NCI-H2171 treated with DMSO at 0.1 percent for 48 hours (cell line): Measurements from ENCODE around the gene BANK1.
A peak's percentile ranks its signal among the peaks of the same experiment; 100 is the strongest.
"Not testable (repeated sequence)": the region's sequence is repeated elsewhere in the genome, so short reads cannot be mapped to it uniquely, and the experiment has no call there.

Source experiments
- DNase-seq: peaks from one replicate; lab custom pipeline; 2025; lab: John Stamatoyannopoulos, UW

The BANK1 gene

DNA sequence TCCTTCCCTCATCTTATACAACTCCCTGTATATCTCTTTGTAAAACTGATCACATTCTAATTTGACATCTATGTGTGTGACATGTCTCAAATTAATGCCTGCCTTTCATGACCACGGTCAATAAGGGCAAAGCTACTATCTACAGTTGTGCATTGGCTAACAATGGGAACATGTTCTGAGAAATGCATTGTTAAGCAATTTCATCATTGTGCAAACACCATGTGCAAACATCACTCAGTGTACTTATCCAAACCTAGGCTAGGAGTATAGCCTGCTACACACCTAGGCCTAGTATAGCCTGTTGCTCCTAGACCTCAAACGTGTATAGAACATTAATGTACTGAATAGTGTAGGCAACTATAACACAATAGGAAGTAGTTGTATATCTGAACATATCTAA lies 95.0 kb downstream of the BANK1 start:
- DNase-seq = no peak

DNA sequence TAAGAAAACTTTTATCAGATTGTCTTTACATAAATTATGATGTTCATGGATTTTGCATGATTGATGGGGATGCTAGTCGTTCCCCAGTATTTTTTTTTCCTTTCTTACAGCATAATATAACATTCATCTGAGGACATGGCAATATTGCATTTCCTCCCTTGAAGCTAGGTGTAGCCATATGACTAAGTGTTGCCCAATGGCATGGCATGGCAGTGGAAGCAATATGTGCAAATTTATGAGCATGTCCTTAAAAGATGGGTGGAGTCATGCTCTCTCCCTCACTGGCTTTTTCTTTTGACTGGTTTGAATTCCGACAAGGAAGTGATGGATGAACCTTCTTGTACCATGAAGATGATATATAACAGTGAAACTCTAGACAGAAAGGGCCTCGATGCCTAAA lies 96.3 kb downstream of the BANK1 start:
- DNase-seq = no peak

DNA sequence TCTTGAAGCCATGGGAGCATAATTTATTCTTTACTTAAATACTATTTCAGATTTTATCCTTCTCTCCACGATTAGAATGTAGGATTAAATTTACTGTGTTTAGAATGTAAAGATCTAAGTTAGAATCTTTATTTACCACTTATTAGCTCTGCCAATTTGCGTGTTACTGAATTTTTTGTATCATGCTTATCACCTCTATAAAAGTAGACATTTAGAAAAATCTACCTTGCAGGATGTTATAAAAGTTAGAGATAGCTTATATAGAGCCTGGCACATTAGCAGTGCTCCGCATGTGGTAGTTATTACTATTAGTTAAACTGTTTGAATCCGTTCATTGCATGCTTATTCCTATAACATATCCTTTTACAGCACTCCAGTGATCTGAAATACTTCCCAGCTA lies 97.9 kb downstream of the BANK1 start:
- no peak for DNase-seq

DNA sequence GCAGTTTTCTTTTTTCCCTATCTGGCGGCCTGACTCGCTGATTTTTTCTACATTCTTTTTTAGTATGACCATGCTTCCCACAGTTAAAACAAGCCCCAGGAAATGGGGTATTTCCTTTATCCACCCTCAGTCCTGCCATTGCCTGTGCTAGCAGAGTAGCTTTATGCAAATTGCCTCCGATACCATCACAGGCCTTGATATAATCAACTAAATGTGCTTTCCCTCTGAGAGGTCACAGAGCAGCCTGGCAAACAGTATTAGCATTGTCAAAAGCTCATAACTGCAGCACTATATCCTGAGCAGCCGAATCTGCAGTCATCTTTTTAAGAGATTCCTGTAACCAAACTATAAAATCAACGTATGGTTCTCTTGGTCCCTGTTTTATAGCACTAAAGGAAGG lies 115.0 kb downstream of the BANK1 start:
- DNase-seq = not testable (repeated sequence)

DNA sequence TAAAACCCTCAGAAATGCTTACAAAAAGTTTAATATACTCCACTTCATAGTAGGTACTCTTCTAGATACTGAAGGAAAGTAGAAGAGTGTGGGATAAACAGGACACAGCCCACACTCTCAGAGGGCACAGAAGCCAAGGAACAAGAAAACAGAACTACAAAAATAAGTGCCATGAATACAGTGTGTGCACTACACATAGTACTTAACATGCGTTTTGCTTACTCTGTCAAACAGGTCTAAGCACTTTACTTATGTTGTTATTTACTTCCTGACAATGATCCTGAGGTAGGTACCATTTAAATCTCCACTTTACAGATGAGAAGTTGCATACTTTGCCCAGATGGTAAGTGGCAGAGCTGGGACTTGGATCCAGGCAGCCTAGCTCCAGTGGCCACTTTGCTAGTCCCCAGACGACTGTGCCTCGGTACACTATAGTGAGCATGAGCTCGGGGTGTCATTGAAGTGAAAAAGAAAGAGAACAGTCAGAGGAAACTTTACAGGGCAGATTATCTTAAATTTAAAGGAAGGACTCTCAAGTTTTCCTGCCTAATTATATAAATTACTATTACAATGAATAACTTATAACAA lies 120.3 kb downstream of the BANK1 start:
- no peak for DNase-seq

DNA sequence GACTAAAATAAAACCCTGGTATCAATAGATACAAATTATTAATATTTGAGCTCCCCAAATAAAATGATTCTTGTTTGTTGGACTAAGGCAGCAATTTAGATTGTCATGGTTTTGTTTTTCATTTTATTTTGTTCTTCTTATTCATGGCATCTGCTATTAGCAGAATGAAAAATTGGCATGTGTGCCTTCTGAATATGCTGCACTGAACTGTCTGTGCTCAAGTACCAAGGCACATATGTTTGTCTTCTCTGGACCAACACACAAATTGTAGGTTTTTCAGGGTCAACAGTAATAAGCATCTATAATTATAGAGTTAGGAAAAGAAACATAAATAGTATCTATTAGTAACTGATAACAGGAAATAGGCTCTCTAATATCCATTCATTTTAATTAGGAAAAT lies 121.1 kb downstream of the BANK1 start:
- no peak for DNase-seq

DNA sequence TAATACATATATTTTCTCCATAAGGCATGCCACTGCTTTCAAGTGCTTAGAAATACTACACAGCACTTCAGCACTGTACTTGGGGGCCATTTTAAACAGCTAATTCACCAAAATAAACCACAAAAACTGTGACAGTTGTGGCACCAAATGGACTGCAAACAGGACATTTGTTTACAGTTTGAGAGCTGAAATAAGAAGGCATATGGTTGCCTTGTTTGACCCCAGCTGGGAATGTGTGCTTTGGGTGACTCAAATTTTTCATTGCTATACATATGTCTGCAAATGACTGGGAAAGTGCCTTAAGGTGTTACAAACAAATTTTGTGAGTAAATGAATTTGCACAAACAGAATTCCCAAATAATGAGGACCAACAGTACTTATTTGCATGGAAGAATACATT lies 124.2 kb downstream of the BANK1 start:
- DNase-seq = peak; percentile 81

DNA sequence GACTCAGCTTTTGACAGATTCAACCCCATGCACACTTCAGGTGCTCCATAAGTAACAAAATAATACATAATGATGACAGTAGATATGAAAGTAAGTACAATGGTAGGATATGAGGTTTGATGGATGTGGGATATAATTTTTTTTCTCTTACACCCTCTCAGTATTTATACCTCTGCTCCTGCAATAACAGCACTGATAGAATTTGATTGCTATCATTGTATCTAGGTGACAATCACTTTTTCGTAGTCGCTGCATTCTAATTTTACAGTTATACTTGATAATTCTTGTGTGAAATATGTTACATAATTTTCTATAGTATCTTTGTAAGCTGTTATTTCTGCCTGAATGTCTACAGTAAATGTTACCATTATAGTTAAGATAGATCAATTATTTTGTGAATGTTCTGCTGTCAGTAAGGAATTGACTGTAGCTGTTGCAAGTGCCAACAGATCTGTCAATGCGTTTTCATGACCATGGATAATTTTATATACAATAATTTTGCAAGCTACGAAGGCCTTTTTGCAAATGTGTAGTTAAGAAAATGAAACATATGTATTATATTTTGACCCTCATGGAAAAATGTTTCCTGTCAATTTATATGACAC lies 128.9 kb downstream of the BANK1 start:
- DNase-seq = no peak

DNA sequence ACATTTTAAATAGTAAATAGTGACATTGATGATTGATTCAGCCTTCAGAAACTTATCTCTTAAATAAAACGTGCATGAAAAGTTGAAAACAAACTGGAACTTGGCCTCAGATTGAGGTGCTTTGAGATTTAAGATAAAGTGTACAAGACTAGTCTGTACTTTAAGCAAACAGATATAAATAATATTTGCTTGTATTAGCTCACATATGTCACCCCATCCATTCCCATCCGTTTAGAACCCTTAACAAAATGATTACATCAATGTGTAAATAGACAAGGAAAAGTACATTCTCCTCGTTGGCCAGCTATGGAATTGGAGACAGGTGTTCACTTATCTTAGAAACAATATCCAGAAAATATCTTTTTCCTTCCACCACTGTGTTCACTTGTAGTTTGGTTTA lies 130.8 kb downstream of the BANK1 start:
- DNase-seq = no peak

DNA sequence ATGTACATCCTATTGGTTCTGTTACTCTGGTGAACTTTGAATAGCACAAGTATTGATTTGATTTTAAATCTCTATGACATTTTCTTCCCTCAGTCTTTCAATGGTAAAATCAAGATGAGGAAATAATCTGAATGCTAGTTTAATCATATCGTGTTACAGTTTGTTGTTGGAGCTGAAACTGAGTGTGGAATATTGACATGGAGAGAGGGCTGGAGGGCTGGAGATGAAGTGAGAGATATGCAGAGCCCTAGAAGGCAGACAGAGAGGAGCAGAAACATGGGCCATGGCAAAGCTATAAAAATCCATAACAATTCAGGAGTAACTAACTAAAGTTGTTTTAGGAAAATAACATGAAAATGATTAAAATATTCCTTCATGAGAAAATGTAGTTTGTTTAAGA lies 141.1 kb downstream of the BANK1 start:
- DNase-seq = peak; percentile 19

DNA sequence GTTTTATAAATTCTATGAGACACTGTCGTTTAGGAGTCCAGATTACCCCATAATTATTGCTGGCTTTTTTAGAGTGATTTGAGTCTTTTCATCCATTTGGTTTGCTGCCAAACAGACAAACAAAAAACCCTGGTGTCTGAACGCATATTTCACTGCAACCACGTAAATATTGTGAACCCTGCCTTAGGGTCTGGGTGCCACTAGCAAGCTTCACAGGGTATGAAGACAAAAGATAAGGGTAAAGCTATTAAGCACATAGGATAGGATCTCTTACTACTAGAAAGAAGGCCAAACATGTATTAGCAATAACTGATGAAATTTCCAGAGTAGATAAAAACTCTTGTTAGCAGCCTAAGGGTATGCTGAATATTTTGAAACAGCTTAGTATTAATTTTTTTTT lies 143.3 kb downstream of the BANK1 start:
- no peak for DNase-seq

DNA sequence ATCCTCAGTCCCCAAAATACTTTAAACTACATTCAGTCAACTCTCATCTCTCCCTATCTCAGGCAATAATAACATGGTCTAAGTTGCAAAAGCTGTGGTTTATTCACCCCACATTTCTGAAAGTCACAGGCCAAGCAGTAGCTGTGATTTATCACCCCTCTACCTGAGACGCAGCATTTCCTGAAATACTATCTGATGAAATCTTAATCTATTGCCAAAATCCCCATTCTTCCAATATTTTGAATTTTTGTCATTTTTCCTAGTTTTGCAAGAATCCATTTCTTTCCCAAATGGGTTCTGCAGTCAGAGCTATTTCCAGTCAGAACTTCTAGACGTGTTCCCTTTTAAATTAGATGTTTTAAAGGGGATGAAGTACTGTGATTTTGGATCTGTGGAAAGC lies 148.3 kb downstream of the BANK1 start:
- no peak for DNase-seq

DNA sequence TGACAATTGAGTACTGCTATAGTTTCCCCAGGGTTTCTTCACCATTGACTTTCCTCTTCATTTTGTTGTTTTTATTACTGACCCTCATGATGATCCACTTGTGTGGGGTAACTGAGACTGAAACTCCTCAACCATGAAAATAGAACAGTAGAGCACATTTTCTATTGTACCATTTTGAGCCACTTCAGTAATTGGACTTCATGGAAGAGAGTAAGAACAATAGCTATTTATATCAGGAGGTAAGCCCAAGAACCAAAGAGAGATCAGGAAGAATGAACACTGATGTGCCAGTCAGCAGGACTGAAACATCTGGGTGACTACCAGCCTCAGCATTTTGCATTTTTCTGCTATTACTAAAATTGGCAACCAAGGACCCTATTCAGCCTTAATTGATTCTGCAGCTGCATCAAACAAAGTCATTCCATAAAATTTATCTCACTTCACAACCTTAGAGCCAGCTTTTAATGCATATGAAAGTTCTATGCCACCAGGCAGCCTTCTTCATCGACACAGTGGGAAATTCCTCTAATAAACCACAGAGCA lies 151.4 kb downstream of the BANK1 start:
- no peak for DNase-seq

DNA sequence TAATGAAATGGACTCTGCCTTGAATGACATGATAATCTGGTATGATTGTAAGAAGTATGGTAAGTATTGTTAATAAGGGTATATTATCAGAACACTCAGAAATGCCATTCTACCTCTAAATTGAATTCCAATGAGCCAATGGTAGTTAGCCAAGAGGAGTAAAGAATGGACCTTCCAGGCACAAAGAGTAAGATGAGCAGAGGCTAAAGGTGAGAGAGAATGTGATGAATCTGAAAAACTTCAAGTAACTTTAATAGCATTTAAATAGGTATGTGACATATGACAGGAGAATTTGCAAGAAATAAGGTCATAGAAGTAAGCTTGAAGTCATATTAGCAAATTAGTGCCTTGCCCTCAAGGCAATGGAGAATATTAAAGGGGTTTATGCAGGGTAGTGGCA lies 152.4 kb downstream of the BANK1 start:
- DNase-seq = no peak

DNA sequence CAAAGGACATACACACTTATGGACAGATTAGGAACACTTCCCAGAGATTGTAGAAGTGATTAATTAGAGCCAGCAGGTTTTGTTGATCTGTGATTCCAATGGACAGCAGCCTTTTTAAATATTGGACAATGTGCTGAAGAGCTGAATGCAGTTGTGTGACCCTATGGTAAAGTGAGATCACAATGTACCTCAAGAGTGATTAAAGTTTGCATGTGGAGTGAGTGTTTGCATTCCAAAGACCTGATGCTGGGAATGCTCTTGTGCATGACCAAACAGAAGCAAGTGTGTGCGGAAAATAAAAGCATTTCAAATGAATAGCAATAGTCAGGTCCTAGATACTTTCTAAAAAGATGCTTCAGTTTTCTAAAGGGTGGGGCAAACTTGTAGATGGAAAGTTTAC lies 154.1 kb downstream of the BANK1 start:
- no peak for DNase-seq

DNA sequence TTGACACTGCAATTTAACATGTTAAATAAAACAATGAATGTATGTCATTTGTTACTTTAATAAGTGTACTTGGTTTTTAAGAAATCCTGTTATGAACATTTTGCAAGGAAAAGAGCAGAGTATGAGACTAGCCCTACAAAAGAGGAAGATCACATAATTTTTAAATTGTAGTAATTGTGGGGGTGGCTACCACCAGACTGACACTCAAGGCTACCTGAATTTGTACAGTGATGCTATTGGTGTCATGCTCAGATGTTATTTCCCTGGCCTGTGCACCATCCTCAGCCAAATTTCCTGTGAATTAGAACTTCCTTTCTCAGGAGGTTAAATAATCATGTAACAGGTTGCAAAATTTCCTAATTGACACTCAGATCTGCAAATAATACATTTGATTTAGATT lies 157.5 kb downstream of the BANK1 start:
- DNase-seq = no peak

DNA sequence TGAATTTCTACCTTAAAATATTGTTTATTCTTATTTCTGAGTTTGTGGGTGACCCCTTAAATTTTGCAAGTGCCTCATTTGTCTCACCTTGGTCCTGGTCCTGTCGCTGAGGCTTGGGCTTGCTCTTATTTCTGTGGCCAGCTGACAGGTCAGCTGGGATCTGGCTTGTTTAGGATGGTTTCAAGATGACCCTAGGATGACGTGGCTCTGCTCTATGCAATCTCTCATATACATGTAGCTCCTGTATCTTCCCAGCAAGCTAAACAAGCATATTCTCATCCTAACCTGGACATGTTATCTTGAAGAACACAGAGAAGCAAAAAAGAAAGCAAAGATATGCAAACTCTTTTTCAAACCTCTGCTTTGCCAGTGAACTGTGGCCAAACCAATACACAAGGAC lies 158.4 kb downstream of the BANK1 start:
- DNase-seq = no peak

DNA sequence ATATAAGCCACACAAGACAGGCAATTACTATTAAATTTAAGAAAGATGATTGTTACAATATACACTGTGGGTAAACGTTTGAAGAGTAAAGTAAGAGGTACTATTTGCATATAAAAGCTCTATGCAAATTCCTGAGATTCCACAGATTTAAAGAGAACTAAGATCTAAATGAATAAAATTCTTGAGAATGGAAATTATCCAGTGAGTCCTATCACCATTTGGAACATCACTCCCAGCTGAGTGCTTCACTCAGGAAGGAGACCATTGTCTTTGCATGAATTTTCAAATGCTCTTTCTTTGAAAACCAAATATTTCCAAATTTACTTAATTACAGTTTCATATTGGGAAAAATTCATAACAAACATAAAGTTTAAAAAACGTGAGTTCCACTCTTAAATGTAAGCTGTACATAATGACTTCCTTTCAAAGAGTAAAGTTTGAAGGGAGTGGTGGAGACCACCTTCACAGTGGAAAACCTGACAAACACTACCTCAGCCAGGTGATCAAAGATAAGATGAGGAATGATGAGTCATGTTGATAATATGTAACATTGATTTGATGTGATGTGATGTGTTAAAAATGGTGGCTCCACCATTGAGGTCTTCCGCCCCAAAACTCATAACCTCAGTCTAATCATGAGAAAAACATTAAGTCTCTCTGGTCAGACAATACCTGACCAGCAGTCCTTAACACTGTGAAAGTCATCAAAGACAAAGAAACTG lies 159.9 kb downstream of the BANK1 start:
- no peak for DNase-seq

DNA sequence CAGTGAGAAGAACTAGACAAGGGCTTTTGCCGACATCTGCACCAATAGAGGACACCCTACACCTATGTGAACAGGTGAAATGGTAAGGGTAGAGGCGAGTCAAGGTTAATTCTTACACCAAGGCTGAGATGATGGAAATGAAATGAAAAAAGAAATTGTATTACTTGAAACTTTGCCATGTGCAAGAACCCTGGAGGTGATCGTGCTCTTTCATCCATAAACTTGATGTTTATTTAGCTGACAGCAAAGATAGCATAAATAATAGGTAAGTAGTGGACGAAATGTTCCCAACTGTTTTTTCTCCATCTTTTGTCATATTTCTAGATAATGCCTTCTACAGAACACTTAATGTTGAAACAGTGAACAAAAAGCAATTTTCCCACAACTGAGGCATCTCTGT lies 162.5 kb downstream of the BANK1 start:
- DNase-seq = peak; percentile 24

DNA sequence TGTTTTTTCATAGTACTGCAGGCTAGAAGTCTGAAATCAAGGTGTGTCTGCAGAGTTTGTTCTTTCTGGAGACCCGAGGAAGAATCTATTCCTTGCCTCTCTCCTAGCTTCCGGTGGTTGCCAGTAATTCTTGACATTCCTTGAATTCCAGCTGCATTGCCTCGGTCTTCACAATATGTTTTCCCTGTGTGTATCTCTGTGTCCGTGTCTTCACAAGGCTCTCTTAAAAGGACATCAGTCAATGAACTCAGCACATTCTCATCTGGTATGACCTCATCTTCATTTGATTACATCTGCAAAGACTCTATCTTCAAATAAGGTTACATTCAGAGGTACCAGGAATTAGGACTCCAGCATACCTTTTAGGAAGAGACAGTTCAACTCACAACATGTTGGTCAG lies 163.4 kb downstream of the BANK1 start:
- no peak for DNase-seq

DNA sequence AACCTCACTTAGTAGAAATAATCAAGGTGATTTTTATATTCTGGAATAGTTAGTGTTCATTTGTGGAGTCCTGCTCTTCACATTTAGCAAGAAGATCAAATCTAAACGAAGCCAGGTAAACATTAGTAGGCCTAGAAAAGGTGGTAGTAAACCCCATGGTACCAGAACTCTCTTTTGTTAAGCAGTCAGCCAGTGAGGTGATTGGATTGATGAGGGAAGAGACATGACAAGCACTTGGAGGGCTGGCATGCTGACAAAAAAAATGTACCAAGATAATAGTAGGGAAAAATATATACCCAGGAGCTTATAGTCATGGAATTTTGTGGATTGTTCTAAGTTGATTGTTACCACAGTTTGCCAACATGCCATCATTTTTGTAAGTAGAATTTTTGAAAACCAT lies 163.8 kb downstream of the BANK1 start:
- peak; percentile 10 for DNase-seq

DNA sequence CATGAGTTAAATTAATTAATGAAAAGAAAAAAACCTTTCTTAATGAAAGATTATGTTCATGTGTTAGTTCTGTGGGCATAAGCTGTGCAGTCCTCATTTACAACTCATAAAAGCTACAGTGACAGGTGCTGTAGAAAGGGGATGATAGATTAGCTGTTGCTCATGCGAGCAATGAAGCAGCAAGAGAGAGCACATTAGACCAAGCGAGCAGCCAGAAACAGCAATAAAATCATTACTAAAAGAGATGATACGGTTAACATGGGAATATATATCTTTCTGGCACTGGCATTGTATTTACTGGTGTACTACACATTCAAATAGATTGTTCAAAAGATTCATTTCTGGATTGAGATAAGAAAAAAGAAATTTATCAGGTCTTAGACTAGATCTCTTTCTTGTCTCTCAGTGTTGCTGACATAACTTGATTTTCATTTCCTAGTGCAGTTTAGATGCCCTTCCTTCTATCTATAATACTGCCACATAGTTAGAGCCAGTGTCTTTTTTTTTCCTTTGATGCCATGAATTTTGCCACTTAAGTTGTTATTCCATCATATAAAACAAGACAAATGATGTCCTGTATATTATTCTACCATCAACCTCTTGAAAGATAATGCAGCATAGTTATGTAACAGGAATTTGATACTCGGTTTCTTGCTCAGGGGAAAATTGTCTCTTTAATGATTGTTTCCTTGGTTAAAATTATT lies 164.6 kb downstream of the BANK1 start:
- DNase-seq = peak; percentile 71
